Esophagus squamous epithelium (tissue), 4 donors: ENCODE data around the gene PEX5.

ENCODE experiments used
- POLR2A ChIP-seq, 4 donors: fragments of 450-650 bp; IDR thresholded peaks; one replicate each; pipeline ENCODE4 v1.6.1; 2017; ENCODE audit warnings: antibody characterized with exemption in 4 of 4, mild to moderate bottlenecking in 4 of 4, moderate library complexity in 3 of 4
- TF ChIP-seq, protein P1 (sequence below), 6 experiments: fragments of 450-650 bp in 4 of 6; fragments of 200-600 bp in 2 of 6; sonication (generic) in 2 of 6; IDR thresholded peaks; one replicate each; pipeline ENCODE4 v1.5.1; 2016 to 2019; ENCODE audit warnings: antibody characterized with exemption in 6 of 6, mild to moderate bottlenecking in 4 of 6, moderate library complexity in 4 of 6

DNA sequence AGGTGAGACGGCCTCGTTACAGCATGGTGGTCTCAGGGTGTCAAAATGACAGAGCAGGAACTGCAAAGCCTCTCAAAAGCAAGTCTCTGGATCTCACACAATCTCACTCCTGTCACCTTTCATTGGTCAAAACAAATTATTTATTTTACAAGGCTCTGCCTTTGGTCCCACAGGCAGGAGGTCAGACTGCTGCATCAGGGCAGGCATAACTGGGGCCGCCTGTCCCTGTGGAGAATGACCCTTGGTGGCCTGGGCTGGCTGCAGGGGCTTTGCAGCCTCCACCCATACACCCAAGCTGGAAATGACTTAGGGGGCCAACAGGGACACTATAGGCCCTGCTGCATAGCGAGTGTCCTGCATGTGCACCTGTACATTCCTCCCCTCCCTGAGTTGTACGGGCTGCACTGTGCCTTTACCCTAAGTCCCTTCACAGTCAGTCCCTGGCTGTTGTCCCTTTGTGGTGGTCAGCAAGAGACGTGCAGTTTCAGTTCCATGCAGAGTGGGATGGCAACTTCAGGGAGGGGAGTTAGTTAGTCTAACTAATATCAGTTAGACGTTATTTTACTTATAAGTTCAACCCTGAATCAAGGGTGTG, 28.1 kb downstream of the PEX5 start:
- TF ChIP-seq, protein P1, sequence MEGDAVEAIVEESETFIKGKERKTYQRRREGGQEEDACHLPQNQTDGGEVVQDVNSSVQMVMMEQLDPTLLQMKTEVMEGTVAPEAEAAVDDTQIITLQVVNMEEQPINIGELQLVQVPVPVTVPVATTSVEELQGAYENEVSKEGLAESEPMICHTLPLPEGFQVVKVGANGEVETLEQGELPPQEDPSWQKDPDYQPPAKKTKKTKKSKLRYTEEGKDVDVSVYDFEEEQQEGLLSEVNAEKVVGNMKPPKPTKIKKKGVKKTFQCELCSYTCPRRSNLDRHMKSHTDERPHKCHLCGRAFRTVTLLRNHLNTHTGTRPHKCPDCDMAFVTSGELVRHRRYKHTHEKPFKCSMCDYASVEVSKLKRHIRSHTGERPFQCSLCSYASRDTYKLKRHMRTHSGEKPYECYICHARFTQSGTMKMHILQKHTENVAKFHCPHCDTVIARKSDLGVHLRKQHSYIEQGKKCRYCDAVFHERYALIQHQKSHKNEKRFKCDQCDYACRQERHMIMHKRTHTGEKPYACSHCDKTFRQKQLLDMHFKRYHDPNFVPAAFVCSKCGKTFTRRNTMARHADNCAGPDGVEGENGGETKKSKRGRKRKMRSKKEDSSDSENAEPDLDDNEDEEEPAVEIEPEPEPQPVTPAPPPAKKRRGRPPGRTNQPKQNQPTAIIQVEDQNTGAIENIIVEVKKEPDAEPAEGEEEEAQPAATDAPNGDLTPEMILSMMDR (IDR thresholded peaks at IDR 0.05) = no peak
- no peak for TF ChIP-seq POLR2A (IDR thresholded peaks at IDR 0.05)
